ENCODE data around the gene UBE2L3.
"Not testable (repeated sequence)": the region's sequence is repeated elsewhere in the genome, so short reads cannot be mapped to it uniquely, and the experiment has no call there.

UBE2L3 gene

DNA sequence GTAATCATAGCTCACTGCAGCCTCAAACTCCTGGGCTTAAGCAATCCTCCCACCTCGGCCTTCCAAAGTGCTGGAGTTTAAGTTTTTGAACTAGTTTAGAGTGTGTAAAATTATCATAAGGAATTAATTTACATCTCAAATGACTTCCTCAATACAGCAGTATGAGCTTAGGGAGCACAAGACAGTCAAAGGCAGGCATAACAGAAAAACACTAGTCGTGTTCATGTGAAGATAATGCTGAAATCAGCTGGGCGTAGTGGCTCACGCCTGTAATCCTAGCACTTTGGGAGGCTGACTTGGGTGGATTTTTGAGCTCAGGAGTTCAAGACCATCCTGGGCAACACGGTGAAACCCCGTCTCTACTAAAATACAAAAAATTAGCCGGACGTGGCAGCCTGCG lies 36.5 kb downstream of the UBE2L3 start:
- DNase-seq, result no peak

DNA sequence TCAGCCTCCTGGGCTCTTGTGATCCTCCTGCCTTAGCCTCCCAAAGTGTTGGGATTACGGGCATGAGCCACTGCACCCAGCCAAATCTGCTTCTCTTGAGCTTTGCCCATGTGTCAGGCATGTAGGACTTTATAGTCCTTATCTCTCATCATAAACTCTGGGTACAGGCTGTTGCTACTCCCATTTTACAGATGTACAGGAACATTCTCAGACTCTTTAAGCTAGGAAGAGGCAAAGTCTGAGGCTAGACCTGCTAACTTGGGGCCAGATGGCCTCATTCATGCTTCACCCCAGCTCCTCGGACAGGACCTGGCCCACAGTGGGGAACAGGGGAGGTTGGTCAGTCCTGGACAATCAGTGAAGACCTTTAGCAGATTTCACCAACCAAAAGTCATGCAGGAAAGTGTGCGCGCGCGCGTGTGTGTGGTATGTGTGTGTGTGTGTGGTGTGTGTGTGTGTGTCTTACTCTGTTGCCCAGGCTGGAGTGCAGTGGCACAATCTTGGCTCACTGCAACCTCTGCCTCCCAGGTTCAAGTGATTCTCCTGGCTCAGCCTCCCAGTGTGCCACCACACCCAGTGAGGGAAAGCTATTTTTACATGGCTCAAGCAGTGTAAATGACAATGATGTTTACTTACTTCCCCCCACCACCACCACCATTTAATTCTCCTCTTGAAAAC lies 38.5 kb downstream of the UBE2L3 start:
- DNase-seq, result no peak

- no peak for DNase-seq
Observed at GRCh38 chr22:21606775-21607174, 39.3 kb downstream of the UBE2L3 start.

DNA sequence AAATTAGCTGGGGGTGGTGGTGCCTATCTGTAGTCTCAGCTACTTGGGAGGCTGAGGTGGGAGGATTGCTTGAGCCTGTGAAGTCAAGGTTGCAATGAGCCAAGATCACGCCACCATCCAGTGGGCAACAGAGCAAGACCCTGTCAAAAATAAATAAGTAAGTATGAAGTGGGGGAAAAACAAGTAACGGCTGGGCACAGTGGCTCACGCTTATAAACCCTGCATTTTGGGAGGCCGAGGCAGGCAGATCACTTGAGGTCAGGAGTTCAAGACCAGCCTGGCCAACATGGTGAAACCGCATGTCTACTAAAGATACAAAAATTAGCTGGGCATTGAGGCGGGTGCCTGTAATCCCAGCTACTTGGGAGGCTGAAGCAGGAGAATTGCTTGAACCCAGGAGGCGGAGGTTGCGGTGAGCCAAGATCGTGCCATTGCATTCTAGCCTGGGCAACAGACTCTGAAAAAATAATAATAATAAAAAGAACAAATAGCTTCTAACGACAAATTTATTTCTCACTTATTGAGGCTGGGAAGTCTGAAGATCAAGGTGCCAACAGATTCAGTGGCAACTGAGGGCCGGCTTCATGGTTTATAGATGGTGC lies 42.1 kb downstream of the UBE2L3 start:
- DNase-seq, result not testable (repeated sequence)

GRCh38 chr22:21611210-21611977 lies 43.9 kb downstream of the UBE2L3 start:
- DNase-seq, result no peak

GRCh38 chr22:21612858-21613257 lies 45.3 kb downstream of the UBE2L3 start:
- DNase-seq, result no peak

DNA sequence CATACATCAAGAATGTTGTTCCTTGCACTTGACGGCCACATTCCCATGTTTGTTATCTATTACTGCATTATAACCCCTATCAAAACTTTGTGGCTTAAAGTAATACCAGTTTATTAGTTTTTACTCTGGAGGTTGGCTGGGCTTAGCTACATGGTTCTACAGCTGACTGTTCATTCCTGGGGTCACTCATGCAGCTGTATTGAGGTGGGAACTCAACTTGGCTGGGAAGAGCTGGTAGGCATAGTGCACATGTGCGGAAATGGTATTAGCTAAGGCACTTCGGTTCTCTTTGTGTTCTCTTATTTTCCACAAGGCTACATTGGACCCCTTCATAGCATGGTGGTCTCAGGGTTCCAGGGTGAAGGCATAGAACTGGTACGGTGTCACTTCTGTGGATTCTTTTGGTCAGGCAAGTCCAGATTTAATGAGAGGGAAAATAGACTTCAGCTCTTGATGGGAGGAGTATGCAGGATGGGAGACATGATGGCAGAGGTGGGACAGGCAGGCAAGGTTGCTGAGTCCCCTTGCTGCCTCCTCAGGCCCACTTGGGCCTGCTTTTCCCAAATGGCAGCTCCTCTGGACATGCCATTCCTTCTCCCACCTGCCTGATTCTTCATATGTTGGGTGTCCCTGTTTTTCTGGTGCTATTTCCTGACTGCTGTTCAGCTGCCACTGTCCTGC lies 46.2 kb downstream of the UBE2L3 start:
- no peak for DNase-seq

GRCh38 chr22:21615731-21616130 lies 48.2 kb downstream of the UBE2L3 start:
- no peak for DNase-seq

GRCh38 chr22:21617337-21617736 lies 49.8 kb downstream of the UBE2L3 start:
- DNase-seq, result not testable (repeated sequence)

DNA sequence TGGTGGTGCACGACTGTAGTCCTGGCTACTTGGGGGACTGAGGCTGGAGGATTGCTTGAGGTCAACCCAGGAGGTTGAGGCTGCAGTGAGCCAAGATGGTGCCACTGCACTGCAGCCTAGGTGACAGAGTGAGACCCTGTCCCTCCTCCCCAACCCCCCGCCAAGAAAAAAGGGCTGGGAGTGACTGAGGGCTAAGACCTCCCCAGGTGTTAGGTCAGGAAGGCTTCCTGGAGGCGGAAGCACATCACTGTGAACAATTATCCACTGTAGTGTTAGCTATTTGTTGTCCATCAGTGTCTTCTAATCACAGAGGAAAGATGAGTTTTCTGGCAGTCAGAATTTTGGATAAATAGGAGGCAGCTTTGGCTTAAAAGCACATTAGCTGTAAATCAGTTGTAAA lies 53.5 kb downstream of the UBE2L3 start:
- no peak for DNase-seq

DNA sequence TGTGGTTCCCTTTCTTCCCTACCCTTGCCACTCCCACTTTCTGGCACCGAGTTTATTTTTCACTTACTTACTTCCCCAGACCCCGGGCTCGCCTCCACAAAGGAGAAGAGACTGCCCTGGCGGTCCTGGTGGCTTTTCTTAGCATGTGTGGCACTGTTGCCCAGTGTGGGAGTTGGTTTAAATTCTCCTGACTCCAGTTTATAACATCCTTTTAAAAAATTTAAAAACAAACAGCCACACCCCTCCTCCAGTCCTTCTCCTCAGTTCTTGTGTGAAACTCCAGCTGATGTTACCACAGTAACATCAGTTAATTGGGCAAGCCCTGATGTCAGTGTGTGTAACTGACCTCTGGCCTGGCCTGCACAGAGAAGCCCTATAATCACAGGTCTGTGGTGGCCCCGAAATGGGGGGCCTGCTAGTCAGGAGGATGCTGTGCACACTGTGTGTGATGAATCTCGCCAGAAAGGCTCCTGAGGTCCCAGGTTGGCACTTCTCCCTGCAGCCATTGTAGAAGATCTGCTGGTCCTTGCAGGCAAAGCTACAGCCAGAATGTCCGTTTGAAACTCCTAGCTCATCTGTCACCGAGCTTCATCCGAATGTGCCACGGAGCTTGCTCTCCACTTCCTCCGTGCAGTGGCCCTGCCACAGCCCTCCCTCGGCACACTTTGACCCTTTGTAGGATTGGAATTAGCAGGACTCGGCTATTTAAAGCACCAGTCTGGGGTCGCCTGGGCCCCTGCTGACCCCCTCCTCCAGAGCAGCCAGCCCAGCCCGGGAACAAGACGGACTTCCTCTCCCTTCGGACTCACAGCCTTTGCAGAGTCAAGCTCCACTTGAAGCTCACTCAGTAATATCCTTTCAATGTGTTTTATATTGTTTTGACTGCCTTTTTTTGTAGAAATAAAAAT lies 54.8 kb downstream of the UBE2L3 start:
- DNase-seq, result no peak

- DNase-seq, result no peak
Observed at GRCh38 chr22:21622919-21623647, 55.6 kb downstream of the UBE2L3 start.

GRCh38 chr22:21623648-21623970 lies 56.1 kb downstream of the UBE2L3 start:
- DNase-seq, result no peak

GRCh38 chr22:21624120-21624879 lies 56.8 kb downstream of the UBE2L3 start:
- DNase-seq, result no peak

GRCh38 chr22:21624880-21625791 lies 57.6 kb downstream of the UBE2L3 start:
- DNase-seq, result no peak

GRCh38 chr22:21626073-21626734 lies 58.7 kb downstream of the UBE2L3 start:
- DNase-seq, result no peak

- no peak for DNase-seq
Observed at GRCh38 chr22:21626735-21627469, 59.4 kb downstream of the UBE2L3 start.

All from central memory CD4-positive, alpha-beta T cell (primary cell).